Measurements from ENCODE around the gene SPPL2B.

The SPPL2B gene

DNA sequence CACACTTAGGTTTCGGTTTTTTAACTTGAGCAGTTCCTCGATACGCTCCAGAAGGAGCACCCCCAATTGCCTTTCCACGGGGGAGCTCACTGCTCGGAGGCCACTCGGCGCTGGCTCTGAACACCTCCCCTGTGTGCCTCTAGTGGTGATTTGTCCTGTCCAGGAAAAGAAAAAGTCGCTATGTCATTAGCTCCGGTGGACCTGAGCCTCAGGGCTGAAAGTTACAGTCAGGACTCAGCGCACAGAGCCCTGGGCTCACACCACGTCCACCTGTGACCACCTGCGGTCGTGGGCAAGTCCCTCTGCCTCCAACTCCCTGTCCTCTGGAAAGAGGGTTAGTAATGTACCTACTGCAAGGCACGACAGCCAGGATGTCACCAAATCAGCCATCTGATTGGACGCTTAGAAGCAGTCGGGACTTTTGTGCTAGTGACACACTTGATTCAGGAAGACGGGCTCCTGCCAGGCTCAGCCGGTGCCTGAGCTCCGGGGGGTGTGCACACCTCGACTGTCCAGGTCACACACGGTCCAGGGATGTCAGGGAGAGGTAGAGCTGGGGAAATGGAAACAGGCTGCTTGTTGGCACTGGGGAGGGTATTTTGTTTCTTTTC, 27.7 kb downstream of the SPPL2B start:
- FAIRE-seq: no peak

DNA sequence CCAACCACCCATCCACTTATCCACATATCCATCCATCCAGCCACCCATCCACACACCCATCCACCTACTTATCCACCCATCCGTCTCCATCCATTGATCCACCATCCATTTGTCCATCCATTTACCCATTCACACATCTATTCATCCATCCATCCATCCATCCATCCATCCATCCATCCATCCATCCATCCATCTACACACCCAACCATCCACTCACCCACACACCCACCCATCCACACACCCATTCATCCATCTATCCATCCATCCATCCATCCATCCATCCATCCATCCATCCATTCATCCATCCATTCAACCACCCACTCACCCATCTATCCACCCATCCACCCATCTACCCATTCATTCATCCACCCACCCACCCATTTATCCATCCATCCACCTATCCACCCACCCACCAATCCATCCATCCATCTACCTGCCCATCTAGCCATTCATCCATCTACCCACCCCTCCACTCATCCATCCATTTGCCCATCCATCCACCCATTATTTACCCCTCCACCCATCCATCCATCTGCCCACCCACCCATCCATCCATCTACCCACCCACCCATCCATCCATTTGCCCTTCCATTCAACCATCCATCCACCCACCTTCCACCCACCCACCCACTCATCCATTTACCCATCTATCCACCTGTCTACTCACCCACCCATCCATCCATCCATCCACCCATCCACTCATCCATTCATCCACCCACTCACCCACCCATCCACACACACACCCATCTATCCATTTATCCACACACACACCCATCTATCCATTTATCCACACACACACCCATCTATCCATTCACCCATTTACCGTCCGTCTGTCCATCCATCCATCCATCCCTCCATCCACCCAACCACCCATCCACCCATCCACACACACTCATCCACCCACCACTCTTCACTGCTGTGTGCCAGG, 29.1 kb downstream of the SPPL2B start:
- no peak for FAIRE-seq

DNA sequence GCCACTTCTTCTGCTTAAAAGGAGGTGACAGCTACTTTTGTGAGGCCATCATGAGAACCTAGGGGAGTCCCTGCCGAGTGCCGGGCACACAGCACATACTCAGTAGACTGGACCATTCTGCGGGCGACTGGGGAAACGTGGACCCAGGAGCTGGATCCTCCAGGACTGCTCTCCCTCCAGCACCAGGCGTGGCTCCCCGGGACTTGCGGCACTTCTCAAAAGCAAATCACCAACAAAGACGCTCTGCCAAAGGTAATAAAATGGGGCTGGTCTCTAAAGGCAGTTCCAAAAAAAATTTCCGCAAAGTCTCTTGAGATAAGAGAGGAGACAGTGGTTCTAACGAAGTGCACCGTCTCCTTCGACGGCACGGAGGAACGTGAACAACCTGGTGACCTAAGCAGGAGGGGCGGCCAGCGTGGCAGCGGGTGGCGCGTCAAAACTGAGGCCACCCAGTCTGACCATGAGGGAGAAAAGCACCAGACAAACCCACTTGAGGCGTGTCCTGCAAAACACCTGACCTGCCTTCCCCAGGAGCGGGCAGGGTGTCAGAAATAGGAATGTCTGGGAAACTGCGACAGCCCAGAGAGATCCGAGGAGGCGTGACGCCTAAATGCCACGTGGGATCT, 30.2 kb downstream of the SPPL2B start:
- no peak for FAIRE-seq

DNA sequence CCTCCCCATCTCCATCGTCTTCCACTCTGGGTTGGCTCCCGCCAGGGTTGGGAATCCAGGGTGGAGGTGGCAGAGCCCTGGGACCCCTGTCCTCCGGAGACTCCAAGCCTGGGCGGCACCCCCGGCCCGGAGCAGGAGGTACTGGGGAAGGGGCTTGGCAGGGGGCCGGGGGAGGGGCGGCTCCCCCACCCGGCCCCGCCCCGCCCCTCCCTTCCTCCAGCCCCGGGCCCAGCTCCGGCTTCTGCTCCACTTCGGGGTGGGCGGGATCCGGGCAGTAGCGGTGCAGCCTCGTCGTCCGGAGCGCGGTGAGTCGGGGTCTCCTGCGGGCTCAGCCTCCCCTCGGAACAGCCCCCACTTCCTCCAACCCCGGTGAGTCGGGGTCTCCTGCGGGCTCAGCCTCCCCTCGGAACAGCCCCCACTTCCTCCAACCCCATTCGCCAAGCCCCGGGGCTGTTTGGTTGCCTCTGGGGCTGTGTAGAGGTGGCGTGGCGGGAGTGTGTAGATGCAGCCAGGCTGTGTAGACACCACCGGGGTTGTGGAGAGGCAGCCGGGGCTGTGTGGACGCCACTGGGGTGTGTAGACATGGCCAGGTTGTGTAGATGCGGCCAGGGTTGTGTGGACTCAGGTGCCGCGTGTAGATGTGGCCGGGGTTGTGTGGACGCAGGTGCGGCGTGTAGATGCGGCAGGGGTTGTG, 31.7 kb downstream of the SPPL2B start, which contains the start of gene TMPRSS9:
Gene TMPRSS9, plus strand, starts transcription at position 274 of the 694 bp plus-strand sequence. CDS start 29,521 bp downstream, outside the sequence.
- FAIRE-seq: no peak

DNA sequence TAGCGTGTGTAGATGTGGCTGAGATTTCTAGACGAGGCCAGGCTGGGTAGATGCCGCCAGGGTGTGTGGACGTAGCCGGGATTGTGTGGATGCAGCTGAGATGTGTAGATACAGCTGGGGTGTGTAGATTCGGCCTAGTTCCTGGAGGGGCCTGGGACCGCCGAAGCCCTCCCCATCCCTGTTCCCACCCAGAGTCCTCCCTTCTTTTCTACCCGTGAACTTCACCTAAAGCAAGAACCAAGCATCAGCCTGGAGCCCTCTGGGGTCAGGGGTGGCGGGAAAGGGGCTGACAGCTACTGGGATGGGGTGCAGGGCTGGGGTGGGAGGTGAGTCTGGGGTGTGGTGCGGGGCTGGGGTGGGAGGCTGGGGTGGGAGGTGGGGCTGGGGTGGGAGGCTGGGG, 32.3 kb downstream of the SPPL2B start:
- no peak for FAIRE-seq

GRCh38 chr19:2361246-2362045, 33.0 kb downstream of the SPPL2B start:
- no peak for FAIRE-seq

GRCh38 chr19:2362046-2362969, 33.8 kb downstream of the SPPL2B start:
- no peak for FAIRE-seq

GRCh38 chr19:2362970-2363300, 34.5 kb downstream of the SPPL2B start:
- no peak for FAIRE-seq

GRCh38 chr19:2363419-2363818, 34.9 kb downstream of the SPPL2B start:
- FAIRE-seq: no peak

- FAIRE-seq: no peak
Measured at GRCh38 chr19:2365201-2365970, 36.9 kb downstream of the SPPL2B start.

- no peak for FAIRE-seq
Measured at GRCh38 chr19:2371656-2372055, 43.2 kb downstream of the SPPL2B start.

GRCh38 chr19:2372076-2372612, 43.7 kb downstream of the SPPL2B start:
- no peak for FAIRE-seq

DNA sequence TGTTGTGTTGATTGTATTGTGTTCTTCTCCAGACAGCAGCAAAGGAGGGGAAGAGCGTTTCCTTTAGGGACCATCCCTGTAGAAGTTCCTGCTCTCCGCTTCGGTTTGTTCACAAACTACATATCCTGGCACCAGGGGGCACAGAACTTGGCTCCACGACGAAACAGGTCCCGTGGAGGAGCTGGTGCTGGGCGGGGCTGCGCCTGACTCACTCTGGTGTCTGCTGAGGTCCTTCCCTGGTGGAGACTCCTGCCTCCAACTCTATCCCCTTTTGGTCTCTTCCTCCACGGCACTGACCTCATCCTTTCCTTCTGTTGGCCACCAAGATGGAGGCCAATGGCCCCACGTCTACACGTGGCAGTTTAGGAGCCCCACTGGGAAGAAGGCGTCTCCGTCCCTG, 46.3 kb downstream of the SPPL2B start:
- FAIRE-seq: no peak

DNA sequence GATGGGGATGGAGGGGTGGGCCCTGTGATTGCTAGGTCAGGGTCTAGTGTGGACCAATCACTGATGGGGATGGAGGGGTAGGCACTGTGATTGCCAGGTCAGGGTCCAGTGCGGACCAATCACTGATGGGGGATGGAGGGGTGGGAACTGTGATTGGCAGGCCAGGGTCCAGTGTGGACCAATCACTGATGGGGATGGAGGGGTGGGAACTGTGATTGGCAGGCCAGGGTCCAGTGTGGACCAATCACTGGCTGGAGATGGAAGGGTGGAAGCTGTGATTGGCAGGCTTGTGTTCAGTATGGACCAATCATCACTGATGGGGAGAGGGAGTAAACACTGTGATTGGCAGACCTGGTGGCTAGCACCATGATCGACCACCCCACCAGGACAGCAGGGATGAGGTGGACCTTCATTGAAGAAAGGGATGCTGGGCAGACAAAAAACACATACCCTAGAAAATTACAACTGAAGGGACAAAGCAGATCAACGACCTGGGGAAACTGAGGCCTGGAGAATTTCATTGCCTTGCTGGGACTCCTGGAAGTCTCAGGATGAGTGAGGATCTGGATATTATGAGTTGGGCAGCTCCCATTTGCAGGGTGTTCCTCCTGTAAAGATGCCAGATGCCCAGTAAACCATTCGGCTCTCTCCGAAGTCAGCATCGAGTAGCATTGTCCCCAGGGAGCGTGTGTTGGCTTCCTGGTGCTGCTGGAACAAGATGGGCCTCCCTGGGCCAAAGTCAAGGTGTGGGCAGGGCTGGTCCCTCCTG, 47.1 kb downstream of the SPPL2B start:
- no peak for FAIRE-seq

DNA sequence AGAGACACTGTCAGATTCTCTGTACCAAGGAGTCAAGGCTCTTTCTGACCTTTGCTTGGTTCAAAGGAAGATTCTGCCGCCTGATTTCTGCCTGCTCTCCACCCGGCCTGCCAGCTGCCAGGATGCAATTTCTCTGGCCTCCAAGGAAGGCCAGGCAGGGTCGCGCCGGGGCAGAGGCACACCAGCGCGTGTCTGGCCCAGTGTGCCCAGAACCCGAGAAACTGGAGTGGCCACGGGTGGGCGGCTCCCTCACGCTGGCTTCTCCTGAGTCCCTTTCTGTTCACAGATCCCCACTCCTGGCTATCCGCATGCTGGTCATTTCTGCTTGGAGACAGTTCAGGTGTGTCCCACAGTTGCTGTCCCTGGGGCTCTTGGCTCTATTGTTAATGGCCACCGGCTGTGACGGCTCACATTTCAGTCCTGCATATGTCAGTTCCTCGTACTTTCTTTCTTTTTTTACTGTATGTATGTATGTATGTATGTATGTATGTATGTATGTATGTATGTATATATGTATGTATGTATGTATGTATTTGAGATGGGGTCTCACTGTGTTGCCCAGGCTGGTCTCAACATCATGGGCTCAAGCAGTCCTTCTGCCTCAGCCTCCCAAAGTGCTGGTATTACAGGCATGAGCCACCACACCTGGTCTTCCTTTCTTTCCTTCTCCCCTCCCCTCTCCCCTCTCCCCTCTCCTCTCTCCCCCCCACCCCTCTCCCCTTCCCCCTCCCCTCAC, 48.5 kb downstream of the SPPL2B start:
- FAIRE-seq: no peak

DNA sequence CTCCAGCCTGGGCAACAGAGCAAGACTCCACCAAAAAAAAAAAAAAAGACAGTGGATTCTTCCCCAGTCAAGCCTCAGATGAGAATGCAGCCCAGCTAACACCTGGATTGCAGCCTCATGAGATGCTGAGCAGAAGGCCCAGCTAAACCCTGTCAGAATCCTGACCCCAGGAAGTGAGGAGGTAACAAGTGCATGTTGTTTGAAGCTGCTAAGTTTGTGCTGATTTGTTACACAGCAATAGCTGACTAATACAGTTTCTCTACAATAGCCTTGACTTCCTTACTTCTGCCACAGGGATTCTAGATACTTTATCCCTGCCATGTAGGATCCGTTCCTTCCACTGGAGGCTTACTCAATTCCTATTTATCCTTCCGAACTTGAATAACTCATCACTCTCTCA, 52.1 kb downstream of the SPPL2B start:
- FAIRE-seq: no peak

DNA sequence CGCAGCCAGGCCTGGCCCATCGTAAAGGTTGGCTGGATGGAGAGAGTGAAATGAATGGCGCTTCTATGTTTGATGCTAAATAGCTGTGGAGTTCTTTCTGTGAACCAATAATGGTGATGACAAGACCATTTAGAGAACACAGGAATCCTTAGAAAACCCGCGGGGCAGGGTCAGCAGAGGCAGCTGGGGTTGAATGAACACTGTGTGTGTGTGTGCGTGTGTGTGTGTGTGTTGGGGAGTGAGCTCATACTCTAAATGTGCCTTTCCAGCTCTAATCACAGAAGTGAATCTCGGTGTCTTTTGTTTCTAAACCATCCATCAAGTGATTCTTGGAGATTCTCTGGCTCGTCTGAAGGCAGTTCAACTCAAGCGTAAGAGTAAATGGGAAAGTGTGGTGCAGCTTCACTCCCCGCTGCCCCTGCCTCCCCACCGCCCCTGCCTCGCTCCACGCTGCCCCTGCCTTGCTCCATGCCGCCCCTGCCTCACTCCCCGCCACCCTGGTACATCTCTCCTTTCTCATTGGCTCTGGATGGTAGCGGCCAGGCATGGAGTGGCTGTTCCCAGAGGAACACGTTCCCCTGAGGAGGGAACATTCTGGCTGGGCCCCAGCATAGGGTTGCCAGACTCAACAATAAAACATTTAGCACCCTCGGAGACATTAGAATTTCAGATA, 52.8 kb downstream of the SPPL2B start:
- FAIRE-seq: no peak

All from islet of Langerhans (tissue), 1 donor.